Esophagus squamous epithelium (tissue), 5 donors: ENCODE results near the gene E2F7. TPM values are rescaled to one million over a fixed set of nuclear protein-coding genes. Genes with fewer than 3 reads are reported as not detected.

Source experiments
- DNase-seq: peaks from one replicate; lab custom pipeline; 2025; lab: John Stamatoyannopoulos, UW
- H3K27ac ChIP-seq, 4 donors: fragments of 200-600 bp; sonication (generic); one replicate each; pipeline ENCODE4 v1.5.1; 2016 to 2019; ENCODE audit warnings: mild to moderate bottlenecking in 1 of 4
- H3K27me3 ChIP-seq, 4 donors: fragments of 200-600 bp; sonication (generic); 1 replicate in 3 of 4; 2 replicates in 1 of 4; pipeline versions ENCODE4 v1.5.1 to v1.6.0; 2017 to 2021; ENCODE audit warnings: antibody characterized with exemption in 1 of 4
- H3K36me3 ChIP-seq, 3 donors: fragments of 200-600 bp; sonication (generic); one replicate each; pipeline ENCODE4 v1.5.1; 2016 to 2019
- H3K4me1 ChIP-seq, 3 donors: fragments of 200-600 bp; sonication (generic); one replicate each; pipeline ENCODE4 v1.5.1; 2017 to 2019
- H3K4me3 ChIP-seq, 4 donors: fragments of 200-600 bp; sonication (generic); 1 replicate in 3 of 4; 2 replicates in 1 of 4; pipeline ENCODE4 v1.5.1; 2016 to 2019; ENCODE audit warnings: mild to moderate bottlenecking in 2 of 4, moderate library complexity in 1 of 4
- H3K9me3 ChIP-seq, 3 donors: fragments of 200-600 bp; sonication (generic); one replicate each; pipeline ENCODE4 v1.5.1; 2016 to 2019
- CTCF ChIP-seq, 6 experiments: fragments of 450-650 bp in 4 of 6; fragments of 200-600 bp in 2 of 6; sonication (generic) in 2 of 6; IDR thresholded peaks; one replicate each; pipeline ENCODE4 v1.5.1; 2016 to 2019; ENCODE audit warnings: antibody characterized with exemption in 6 of 6, mild to moderate bottlenecking in 4 of 6, moderate library complexity in 4 of 6
- POLR2A ChIP-seq, 4 donors: fragments of 450-650 bp; IDR thresholded peaks; one replicate each; pipeline ENCODE4 v1.6.1; 2017; ENCODE audit warnings: antibody characterized with exemption in 4 of 4, mild to moderate bottlenecking in 4 of 4, moderate library complexity in 3 of 4
- WGBS, 2 donors: methylation state at CpG; one replicate each; pipeline ENCODE4 v1.1.5; 2018; 5-methylcytosine and 5-hydroxymethylcytosine counted together
- intact Hi-C: fragments of 100-400 bp; cut with DNase I; formaldehyde crosslinking; loops from one replicate; pipeline ENCODE4 v1.15.0; 2022
- total RNA-seq, 4 donors: library from RNA; depleted of rRNA; stranded (reverse); fragments of >200 nt; gene quantifications; one replicate each; pipeline ENCODE4 v1.1.0, GENCODE V29; 2016
- donor health status: DM: yes; HTN: yes; CAD: no.

E2F7 gene
- total RNA-seq, 4 donors from 2014 or later: 1.5 to 7.7 (median 7.1) TPM

- Histone ChIP-seq H3K27me3 (no peaks in the 10 kb centered on the region), H3K36me3 (no peaks in the 10 kb centered on the region), H3K4me3 (no peak overlapping the region), H3K4me1 (peaks cover 0 to 2% (median 0%) of the 10 kb centered on the region in 3 donors), H3K27ac (no peak overlapping the region), H3K9me3 (no peaks in the 10 kb centered on the region)
- no peak for DNase-seq
- no peak for TF ChIP-seq CTCF (IDR thresholded peaks at IDR 0.05)
- no peak for TF ChIP-seq POLR2A (IDR thresholded peaks at IDR 0.05)
- intact Hi-C loops: no loop called here
- 87 to 90% methylated on average over 1 of the region's 1 CpG for WGBS, 2 donors
These were observed 59.7 kb downstream of the E2F7 start for GRCh38 chr12:77005611-77006098.

- Histone ChIP-seq H3K36me3 (no peaks in the 10 kb centered on the region), H3K27ac (no peak overlapping the region), H3K4me1 (no peaks in the 10 kb centered on the region), H3K4me3 (no peak overlapping the region), H3K9me3 (no peaks in the 10 kb centered on the region), H3K27me3 (no peaks in the 10 kb centered on the region)
- TF ChIP-seq POLR2A (IDR thresholded peaks at IDR 0.05): no peak
- no peak for TF ChIP-seq CTCF (IDR thresholded peaks at IDR 0.05)
- 77 to 97% methylated on average over 2 of the region's 2 CpGs for WGBS, 2 donors
- DNase-seq: no peak
- intact Hi-C loops: no loop called here
These were observed 61.5 kb downstream of the E2F7 start for GRCh38 chr12:77003914-77004313.

DNA sequence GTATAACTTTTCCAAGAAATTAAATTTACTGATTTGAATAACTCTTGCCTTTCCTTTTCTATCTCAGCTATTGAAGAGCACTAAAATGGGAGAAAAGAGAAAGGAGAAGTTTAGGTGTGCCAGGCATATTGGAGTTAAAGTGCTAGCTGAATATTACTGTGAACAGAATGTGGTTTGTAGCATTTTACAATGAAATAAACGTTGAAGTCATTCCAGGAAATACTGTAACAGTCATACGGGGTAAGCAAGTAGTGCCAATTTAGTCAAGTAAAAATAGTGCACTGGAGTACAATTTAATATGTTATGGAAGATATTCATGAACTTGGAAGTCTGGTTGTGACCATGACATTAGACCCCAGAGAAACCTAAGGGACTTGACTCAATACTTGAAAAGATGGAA is 62.1 kb downstream of the E2F7 start:
- Histone ChIP-seq H3K36me3 (no peaks in the 10 kb centered on the region), H3K9me3 (no peaks in the 10 kb centered on the region), H3K4me1 (no peaks in the 10 kb centered on the region), H3K27me3 (no peaks in the 10 kb centered on the region), H3K4me3 (no peak overlapping the region), H3K27ac (no peak overlapping the region)
- DNase-seq: no peak
- intact Hi-C loops: no loop called here
- TF ChIP-seq POLR2A (IDR thresholded peaks at IDR 0.05): no peak
- TF ChIP-seq CTCF (IDR thresholded peaks at IDR 0.05): no peak
- 6% methylated on average over 2 of the region's 2 CpGs for WGBS, 2 donors

DNA sequence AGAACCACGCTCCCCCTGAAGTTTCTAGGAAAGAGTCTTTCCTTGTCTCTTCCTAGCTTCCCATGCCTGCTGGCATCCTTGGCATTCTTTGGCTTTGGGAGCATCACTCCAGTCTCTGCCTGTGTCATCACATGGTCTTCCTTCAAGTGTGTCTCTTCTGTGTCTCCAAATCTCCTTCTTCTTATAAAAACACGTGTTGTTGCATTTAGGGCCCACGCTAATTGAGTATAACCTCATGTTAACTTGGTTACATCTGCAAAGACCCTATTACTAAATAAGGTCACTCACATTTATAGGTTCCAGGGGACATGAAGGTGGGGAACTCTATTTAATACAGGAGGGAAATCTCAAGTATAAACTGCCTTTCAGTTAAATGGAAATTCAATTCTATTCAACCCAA is 63.0 kb downstream of the E2F7 start:
- Histone ChIP-seq H3K36me3 (no peaks in the 10 kb centered on the region), H3K27ac (no peak overlapping the region), H3K9me3 (no peaks in the 10 kb centered on the region), H3K4me3 (no peak overlapping the region), H3K4me1 (no peaks in the 10 kb centered on the region), H3K27me3 (no peaks in the 10 kb centered on the region)
- TF ChIP-seq POLR2A (IDR thresholded peaks at IDR 0.05) (no peak), CTCF (IDR thresholded peaks at IDR 0.05) (no peak)
- 85 to 89% methylated on average over 3 of the region's 3 CpGs for WGBS, 2 donors
- no peak for DNase-seq
- intact Hi-C loops: no loop called here

- DNase-seq: no peak
- Histone ChIP-seq H3K4me3 (no peak overlapping the region), H3K9me3 (no peaks in the 10 kb centered on the region), H3K36me3 (no peaks in the 10 kb centered on the region), H3K4me1 (no peaks in the 10 kb centered on the region), H3K27ac (no peak overlapping the region), H3K27me3 (no peaks in the 10 kb centered on the region)
- intact Hi-C loops: no loop called here
- TF ChIP-seq POLR2A (IDR thresholded peaks at IDR 0.05): no peak
- TF ChIP-seq CTCF (IDR thresholded peaks at IDR 0.05): no peak
- WGBS, 2 donors: 86 to 90% methylated on average over 14 to 18 of the region's 18 CpGs
These were observed 64.1 kb downstream of the E2F7 start for GRCh38 chr12:77001276-77001675.
